Vagina (tissue), 2 donors: ENCODE measurements around the gene GRIK2. TPM values are rescaled to one million over a fixed set of nuclear protein-coding genes. Genes with fewer than 3 reads are reported as not detected.

ENCODE experiments used
- DNase-seq, 2 donors: peaks; one replicate each; pipeline ENCODE4 v3.0.0-alpha.2; 2017; ENCODE audit errors: extremely low spot score in 2 of 2
- H3K27ac ChIP-seq: fragments of 200-600 bp; sonication (generic); one replicate; pipeline ENCODE4 v1.5.1; 2019
- H3K27me3 ChIP-seq: fragments of 200-600 bp; sonication (generic); one replicate; pipeline ENCODE4 v1.5.1; 2019
- H3K36me3 ChIP-seq, 2 donors: fragments of 200-600 bp; sonication (generic); one replicate each; pipeline ENCODE4 v1.5.1; 2017 to 2019
- H3K4me1 ChIP-seq: fragments of 200-600 bp; sonication (generic); one replicate; pipeline ENCODE4 v1.5.1; 2019
- H3K4me3 ChIP-seq, 2 donors: fragments of 200-600 bp; sonication (generic); 1 replicate in 1 of 2; 2 replicates in 1 of 2; pipeline ENCODE4 v1.5.1; 2016 to 2019
- H3K9me3 ChIP-seq: fragments of 200-600 bp; sonication (generic); one replicate; pipeline ENCODE4 v1.5.1; 2019
- CTCF ChIP-seq, 3 experiments: fragments of 450-650 bp in 2 of 3; fragments of 200-600 bp in 1 of 3; sonication (generic) in 1 of 3; IDR thresholded peaks; one replicate each; pipeline ENCODE4 v1.5.1; 2017 to 2019; ENCODE audit warnings: antibody characterized with exemption in 3 of 3, mild to moderate bottlenecking in 2 of 3, moderate library complexity in 2 of 3
- POLR2A ChIP-seq, 2 donors: fragments of 450-650 bp; IDR thresholded peaks; one replicate each; pipeline ENCODE4 v1.6.1; 2017; ENCODE audit warnings: antibody characterized with exemption in 2 of 2, mild to moderate bottlenecking in 2 of 2, moderate library complexity in 2 of 2
- POLR2AphosphoS5 ChIP-seq, 2 donors: sonication (generic); formaldehyde crosslinking; IDR thresholded peaks; one replicate each; pipeline ENCODE4 v1.9.0; 2017; ENCODE audit warnings: antibody characterized with exemption in 2 of 2, mild to moderate bottlenecking in 2 of 2, low read depth in 1 of 2; ENCODE audit not compliant: insufficient read depth in 1 of 2
- intact Hi-C: fragments of 100-400 bp; cut with DNase I; formaldehyde crosslinking; loops from one replicate; pipeline ENCODE4 v1.15.1; 2023
- total RNA-seq: library from RNA; depleted of rRNA; stranded (reverse); fragments of >200 nt; gene quantifications from one replicate; pipeline ENCODE4 v1.2.3, GENCODE V29; 2016

GRIK2 gene
- total RNA-seq, 1 donor from 2014 or later = 8.8 TPM

GRCh38 chr6:101832371-101832770 is 438.9 kb downstream of the GRIK2 start:
- no peak for TF ChIP-seq CTCF (IDR thresholded peaks at IDR 0.05)
- intact Hi-C loops = no loop called here

GRCh38 chr6:101840100-101840499 is 446.6 kb downstream of the GRIK2 start:
- no peak overlapping the region for H3K27ac ChIP-seq
- no peak overlapping the region for H3K4me3 ChIP-seq
- no peaks in the 10 kb centered on the region for H3K36me3 ChIP-seq
- intact Hi-C loops = no loop called here
- no peaks in the 10 kb centered on the region for H3K9me3 ChIP-seq
- no peaks in the 10 kb centered on the region for H3K4me1 ChIP-seq
- no peaks in the 10 kb centered on the region for H3K27me3 ChIP-seq
- no peak for TF ChIP-seq POLR2A (IDR thresholded peaks at IDR 0.05)
- no peak for TF ChIP-seq CTCF (IDR thresholded peaks at IDR 0.05)
- TF ChIP-seq POLR2AphosphoS5 (IDR thresholded peaks at IDR 0.05; ENCODE audit: insufficient read depth in 1 of 2, low read depth in 1 of 2) = no peak
- DNase-seq = no peak

More at GRCh38 chr6:101832371-101832770, 438.9 kb downstream of the GRIK2 start:
- Histone ChIP-seq H3K4me3 (no peak overlapping the region), H3K4me1 (no peaks in the 10 kb centered on the region), H3K9me3 (no peaks in the 10 kb centered on the region), H3K27me3 (no peaks in the 10 kb centered on the region), H3K27ac (no peak overlapping the region), H3K36me3 (no peaks in the 10 kb centered on the region)
- DNase-seq = no peak

GRCh38 chr6:101845172-101845571 is 451.7 kb downstream of the GRIK2 start:
- intact Hi-C loops = no loop called here
- H3K4me1 ChIP-seq = no peaks in the 10 kb centered on the region
- no peaks in the 10 kb centered on the region for H3K36me3 ChIP-seq
- no peaks in the 10 kb centered on the region for H3K9me3 ChIP-seq
- no peak overlapping the region for H3K4me3 ChIP-seq
- no peaks in the 10 kb centered on the region for H3K27me3 ChIP-seq
- DNase-seq = no peak
- TF ChIP-seq POLR2AphosphoS5 (IDR thresholded peaks at IDR 0.05; ENCODE audit: insufficient read depth in 1 of 2, low read depth in 1 of 2) (no peak), CTCF (IDR thresholded peaks at IDR 0.05) (no peak), POLR2A (IDR thresholded peaks at IDR 0.05) (no peak)
- H3K27ac ChIP-seq = no peak overlapping the region

GRCh38 chr6:101845621-101846020 is 452.1 kb downstream of the GRIK2 start:
- no peak for TF ChIP-seq POLR2A (IDR thresholded peaks at IDR 0.05)
- TF ChIP-seq CTCF (IDR thresholded peaks at IDR 0.05) = no peak
- TF ChIP-seq POLR2AphosphoS5 (IDR thresholded peaks at IDR 0.05; ENCODE audit: insufficient read depth in 1 of 2, low read depth in 1 of 2) = no peak
- Histone ChIP-seq H3K4me3 (no peak overlapping the region), H3K9me3 (no peaks in the 10 kb centered on the region), H3K4me1 (no peaks in the 10 kb centered on the region), H3K36me3 (no peaks in the 10 kb centered on the region), H3K27me3 (no peaks in the 10 kb centered on the region), H3K27ac (no peak overlapping the region)
- no peak for DNase-seq
- intact Hi-C loops = no loop called here

GRCh38 chr6:101847690-101848089 is 454.2 kb downstream of the GRIK2 start:
- Histone ChIP-seq H3K27me3 (no peaks in the 10 kb centered on the region), H3K9me3 (no peaks in the 10 kb centered on the region), H3K4me3 (no peak overlapping the region), H3K36me3 (no peaks in the 10 kb centered on the region), H3K27ac (no peak overlapping the region), H3K4me1 (no peaks in the 10 kb centered on the region)
- DNase-seq = no peak
- intact Hi-C loops = no loop called here
- no peak for TF ChIP-seq POLR2A (IDR thresholded peaks at IDR 0.05)
- TF ChIP-seq CTCF (IDR thresholded peaks at IDR 0.05) = no peak
- no peak for TF ChIP-seq POLR2AphosphoS5 (IDR thresholded peaks at IDR 0.05; ENCODE audit: insufficient read depth in 1 of 2, low read depth in 1 of 2)
